CD4-positive, alpha-beta T cell treated with Interleukin-4 for 1 hour (primary cell): ENCODE data around the gene ZDHHC22.

ENCODE experiments used
- DNase-seq, 2 donors: peaks; one replicate each; pipeline ENCODE4 v3.0.0-alpha.2; 2020 to 2022

ZDHHC22 gene

GRCh38 chr14:77125823-77126325 is 15.7 kb downstream of the ZDHHC22 start:
- no peak for DNase-seq

- no peak for DNase-seq
Observed at GRCh38 chr14:77125281-77125801, 16.2 kb downstream of the ZDHHC22 start.

GRCh38 chr14:77124345-77125280 is 17.0 kb downstream of the ZDHHC22 start:
- DNase-seq: peak; percentile 53 to 59

GRCh38 chr14:77123381-77124325 is 17.9 kb downstream of the ZDHHC22 start:
- DNase-seq: peak in 1 of 2 donors; percentile 23

GRCh38 chr14:77122526-77123125 is 19.0 kb downstream of the ZDHHC22 start:
- DNase-seq: no peak

GRCh38 chr14:77120771-77121743 is 20.5 kb downstream of the ZDHHC22 start:
- peak; percentile 38 to 72 for DNase-seq

- DNase-seq: peak in 1 of 2 donors; percentile 24
Observed at GRCh38 chr14:77119851-77120250, 21.7 kb downstream of the ZDHHC22 start.

GRCh38 chr14:77116172-77116817 is 25.3 kb downstream of the ZDHHC22 start:
- DNase-seq: no peak

- DNase-seq: no peak
Observed at GRCh38 chr14:77114609-77115008, 27.0 kb downstream of the ZDHHC22 start.

GRCh38 chr14:77113644-77114043 is 27.9 kb downstream of the ZDHHC22 start:
- DNase-seq: no peak

- no peak for DNase-seq
Observed at GRCh38 chr14:77111021-77111420, 30.6 kb downstream of the ZDHHC22 start.

GRCh38 chr14:77110286-77110685 is 31.3 kb downstream of the ZDHHC22 start:
- no peak for DNase-seq

GRCh38 chr14:77109656-77110055 is 31.9 kb downstream of the ZDHHC22 start:
- no peak for DNase-seq

- DNase-seq: no peak
Observed at GRCh38 chr14:77108753-77109152, 32.8 kb downstream of the ZDHHC22 start.

- no peak for DNase-seq
Observed at GRCh38 chr14:77107228-77107627, 34.4 kb downstream of the ZDHHC22 start.

GRCh38 chr14:77106666-77107065 is 34.9 kb downstream of the ZDHHC22 start:
- DNase-seq: no peak

GRCh38 chr14:77105145-77105939 is 36.2 kb downstream of the ZDHHC22 start:
- DNase-seq: no peak

GRCh38 chr14:77104393-77104792 is 37.2 kb downstream of the ZDHHC22 start:
- no peak for DNase-seq

- no peak for DNase-seq
Observed at GRCh38 chr14:77103951-77104350, 37.6 kb downstream of the ZDHHC22 start.

- DNase-seq: no peak
Observed at GRCh38 chr14:77103475-77103874, 38.1 kb downstream of the ZDHHC22 start.
